Measurements from ENCODE around the gene MAGED2.

Gene MAGED2

DNA sequence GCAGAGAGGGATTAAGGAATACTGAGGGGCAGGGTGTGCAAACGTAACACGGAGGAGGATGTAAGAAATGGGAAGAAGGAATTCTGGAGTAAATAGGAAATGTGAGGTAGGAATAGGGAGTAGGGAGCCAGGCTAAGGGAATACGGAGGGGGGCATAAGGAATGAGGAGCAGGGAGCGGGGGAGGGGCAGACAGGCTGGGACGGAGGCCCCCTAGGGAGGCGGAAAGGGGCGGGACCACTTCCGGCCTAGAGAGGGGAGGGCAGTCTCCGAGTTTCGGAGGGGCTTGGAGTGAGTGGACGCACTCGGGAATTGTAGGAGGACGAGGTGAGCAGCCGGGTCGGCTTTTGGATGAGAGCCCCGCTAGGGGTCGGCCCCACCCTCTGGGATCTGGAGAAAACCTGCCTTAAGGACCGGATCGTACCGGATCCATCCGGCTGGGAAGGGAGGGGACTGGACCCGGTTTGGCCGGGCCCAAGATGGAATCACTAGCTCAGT, 612 bp downstream of the MAGED2 start:
- Mint-ChIP-seq H3K27ac (peak overlapping the region; percentile 85), H3K27me3 (ENCODE audit: low read depth) (peaks cover 22% of the 10 kb centered on the region), H3K36me3 (ENCODE audit: low read depth) (peaks cover 10% of the 10 kb centered on the region), H3K9me3 (no peaks in the 10 kb centered on the region), H3K4me1 (ENCODE audit: low read depth) (peaks cover 13% of the 10 kb centered on the region), H3K4me3 (peak overlapping the region; percentile 93)
- no peak for DNase-seq (ENCODE audit: low spot score)

DNA sequence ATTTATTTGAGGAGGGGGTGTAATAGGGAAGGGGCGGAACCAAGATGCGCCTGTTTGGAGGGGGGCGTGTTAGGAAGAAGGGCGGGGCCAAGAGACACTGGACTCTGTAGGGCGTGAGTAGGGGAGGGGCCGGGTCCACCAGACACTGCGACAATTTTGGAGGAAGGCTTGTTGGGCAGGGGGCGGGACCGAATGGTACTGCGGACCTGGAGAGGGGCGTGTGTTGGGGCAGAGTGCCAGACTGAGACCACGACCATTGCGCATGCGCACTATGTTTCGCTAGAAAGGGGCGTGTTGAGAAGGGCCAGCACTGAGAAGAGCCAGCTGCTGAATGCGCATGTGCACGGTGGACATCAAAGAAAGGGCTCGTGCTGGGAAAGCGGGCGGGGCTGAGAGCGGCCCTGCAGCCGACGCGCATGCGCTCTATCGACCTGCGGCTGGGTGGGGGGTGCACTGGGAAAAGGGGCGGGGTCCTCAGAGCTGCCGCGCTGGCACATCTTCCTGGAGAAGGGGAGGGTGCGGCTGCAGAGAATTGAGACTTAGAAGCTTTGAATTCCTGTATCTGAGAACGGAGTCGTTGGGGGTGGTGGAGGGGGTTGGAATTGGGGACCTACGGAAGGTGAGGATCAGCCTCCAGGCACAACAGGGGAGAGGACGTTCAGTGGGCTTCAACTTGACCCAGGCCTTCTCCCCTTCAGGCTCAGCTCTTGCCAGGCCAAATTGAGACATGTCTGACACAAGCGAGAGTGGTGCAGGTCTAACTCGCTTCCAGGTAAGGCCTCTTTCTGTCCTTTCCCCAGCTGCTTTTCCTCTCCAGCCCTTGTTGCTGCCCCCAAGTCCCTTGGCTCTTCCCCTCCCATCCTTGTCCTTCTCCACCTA, 1.3 kb downstream of the MAGED2 start:
- Mint-ChIP-seq H3K36me3 (ENCODE audit: low read depth) (peaks cover 16% of the 10 kb centered on the region), H3K4me1 (ENCODE audit: low read depth) (peaks cover 13% of the 10 kb centered on the region), H3K27me3 (ENCODE audit: low read depth) (peaks cover 22% of the 10 kb centered on the region), H3K9me3 (no peaks in the 10 kb centered on the region), H3K27ac (peak overlapping the region; percentile 85), H3K4me3 (peak overlapping the region; percentile 93)
- DNase-seq (ENCODE audit: low spot score) = peak; percentile 90

DNA sequence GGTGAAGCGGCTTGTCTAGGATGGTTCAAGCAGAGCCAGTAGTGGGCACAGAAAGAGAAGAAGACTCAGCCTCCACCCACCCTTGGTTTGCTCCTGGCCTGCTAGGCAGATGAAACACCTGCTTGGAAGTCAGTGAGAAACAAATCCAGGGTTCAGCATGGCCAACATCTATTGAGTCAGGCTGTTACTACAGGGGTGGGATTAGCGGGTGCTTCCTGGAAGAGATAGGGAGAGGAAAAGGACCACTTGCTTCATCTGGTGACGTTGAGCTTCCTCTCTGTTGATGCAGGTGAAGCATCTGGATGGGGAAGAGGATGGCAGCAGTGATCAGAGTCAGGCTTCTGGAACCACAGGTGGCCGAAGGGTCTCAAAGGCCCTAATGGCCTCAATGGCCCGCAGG, 3.0 kb downstream of the MAGED2 start:
- H3K4me3 Mint-ChIP-seq = no peak overlapping the region

DNA sequence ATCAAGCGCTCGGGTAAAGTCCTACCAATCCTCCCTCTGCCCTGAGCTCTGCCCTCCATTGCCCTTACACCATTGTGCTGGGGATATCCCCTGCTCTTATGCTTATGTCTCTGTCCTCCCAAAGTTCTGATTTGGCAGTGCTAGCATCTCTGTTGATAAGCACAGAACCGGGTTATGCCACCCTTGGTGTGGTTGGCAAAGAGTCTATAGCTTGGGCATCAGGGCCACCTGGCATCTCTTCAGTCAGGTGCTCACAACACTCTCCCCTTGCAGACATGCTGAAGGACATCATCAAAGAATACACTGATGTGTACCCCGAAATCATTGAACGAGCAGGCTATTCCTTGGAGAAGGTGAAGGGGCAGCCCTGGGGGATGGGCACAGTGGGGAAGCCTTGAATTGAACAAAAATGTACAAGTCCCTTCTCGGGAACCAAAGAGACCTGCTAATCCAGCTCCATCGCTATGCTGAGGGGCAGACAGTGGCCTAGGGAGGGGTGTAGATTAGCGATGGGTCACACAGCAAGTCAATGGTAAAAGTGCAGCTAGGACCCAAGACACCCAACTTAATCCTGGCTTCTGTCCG, 3.8 kb downstream of the MAGED2 start:
- peaks cover 30% of the 10 kb centered on the region for H3K36me3 Mint-ChIP-seq (ENCODE audit: low read depth)
- peaks cover 13% of the 10 kb centered on the region for H3K4me1 Mint-ChIP-seq (ENCODE audit: low read depth)
- H3K4me3 Mint-ChIP-seq = peak overlapping the region; percentile 24
- peaks cover 10% of the 10 kb centered on the region for H3K27me3 Mint-ChIP-seq (ENCODE audit: low read depth)
- H3K9me3 Mint-ChIP-seq = no peaks in the 10 kb centered on the region
- H3K27ac Mint-ChIP-seq = no peak overlapping the region
- no peak for DNase-seq (ENCODE audit: low spot score)

More for the DNA sequence above, 3.0 kb downstream of the MAGED2 start:
- H3K27ac Mint-ChIP-seq = no peak overlapping the region
- peaks cover 21% of the 10 kb centered on the region for H3K36me3 Mint-ChIP-seq (ENCODE audit: low read depth)
- no peak for DNase-seq (ENCODE audit: low spot score)
- H3K4me1 Mint-ChIP-seq (ENCODE audit: low read depth) = peaks cover 13% of the 10 kb centered on the region
- H3K9me3 Mint-ChIP-seq = no peaks in the 10 kb centered on the region
- H3K27me3 Mint-ChIP-seq (ENCODE audit: low read depth) = peaks cover 16% of the 10 kb centered on the region

DNA sequence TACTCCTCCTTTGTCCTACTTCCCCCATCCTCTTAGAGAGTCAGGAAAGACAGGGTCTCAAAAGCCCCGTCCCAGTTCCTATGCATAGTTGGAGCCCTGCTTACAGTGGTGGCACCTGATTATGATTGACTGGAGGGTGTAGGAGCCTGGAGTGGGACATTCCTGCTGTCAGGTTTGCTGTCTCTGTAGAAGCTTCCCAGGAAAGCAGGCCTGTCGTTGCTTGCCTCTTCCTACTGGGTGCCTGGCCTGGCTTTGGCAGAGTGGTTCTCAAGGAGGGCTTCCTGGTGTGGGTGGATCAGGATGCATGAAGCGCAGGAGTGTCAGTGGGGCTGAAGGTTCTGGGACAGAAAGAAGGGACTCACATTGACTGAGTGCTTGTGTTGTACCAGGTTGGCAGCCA, 4.8 kb downstream of the MAGED2 start:
- no peak for DNase-seq (ENCODE audit: low spot score)
- Mint-ChIP-seq H3K27me3 (ENCODE audit: low read depth) (peaks cover 5% of the 10 kb centered on the region), H3K27ac (no peak overlapping the region), H3K9me3 (no peaks in the 10 kb centered on the region), H3K36me3 (ENCODE audit: low read depth) (peaks cover 31% of the 10 kb centered on the region), H3K4me1 (ENCODE audit: low read depth) (peaks cover 13% of the 10 kb centered on the region), H3K4me3 (no peak overlapping the region)

DNA sequence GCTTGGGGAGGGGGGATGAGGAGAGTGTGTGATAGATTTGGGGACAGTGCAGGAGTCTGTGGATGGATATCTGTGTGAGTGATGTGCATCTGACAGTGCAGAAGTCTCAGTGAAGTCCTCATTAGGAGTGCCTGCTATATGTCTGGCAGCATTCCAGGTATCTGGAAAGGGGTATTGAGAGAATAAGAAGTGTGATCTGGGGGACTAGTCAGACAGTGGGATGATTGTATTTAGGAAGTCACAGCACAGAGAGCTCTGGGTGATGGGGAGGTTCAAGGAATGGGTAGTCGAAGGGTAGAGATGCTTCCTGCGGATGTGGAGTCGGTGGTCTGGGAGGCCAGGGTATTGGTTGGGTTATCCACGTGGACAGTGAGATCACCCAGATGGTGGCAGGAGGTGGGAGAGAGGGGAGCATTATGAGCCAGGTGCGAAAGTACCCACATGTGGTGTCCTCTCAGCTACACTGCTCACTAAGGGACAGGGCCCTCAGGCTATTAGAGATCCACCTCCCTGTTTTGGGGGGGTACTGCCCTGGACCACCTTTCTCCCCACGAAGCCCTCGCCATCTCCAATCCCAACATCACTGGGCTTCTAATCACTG, 9.8 kb downstream of the MAGED2 start:
- DNase-seq (ENCODE audit: low spot score) = no peak
- Mint-ChIP-seq H3K9me3 (no peaks in the 10 kb centered on the region), H3K27me3 (ENCODE audit: low read depth) (no peaks in the 10 kb centered on the region), H3K4me3 (no peak overlapping the region), H3K36me3 (ENCODE audit: low read depth) (peaks cover 21% of the 10 kb centered on the region), H3K27ac (no peak overlapping the region), H3K4me1 (ENCODE audit: low read depth) (no peaks in the 10 kb centered on the region)

DNA sequence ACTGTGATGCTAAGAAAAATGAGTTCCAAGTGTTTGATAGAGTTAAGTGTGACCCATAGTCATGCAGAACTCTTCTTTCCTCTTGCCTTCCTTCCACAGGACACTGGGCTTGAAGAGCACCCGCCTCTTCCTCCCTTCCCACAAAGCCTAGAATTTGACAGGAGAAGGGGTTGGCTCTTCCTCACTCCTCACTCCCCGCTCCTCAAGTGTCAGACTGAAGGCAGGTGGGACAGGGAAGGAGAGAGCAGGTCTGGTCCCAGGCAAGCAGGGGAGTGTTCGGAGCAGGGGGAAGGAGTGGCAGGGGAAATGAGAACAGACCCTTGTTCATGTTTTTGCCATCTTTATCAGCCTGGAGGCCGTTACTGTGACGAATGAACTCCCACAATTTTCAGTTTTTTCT, 10.7 kb downstream of the MAGED2 start:
- DNase-seq (ENCODE audit: low spot score) = no peak
- no peak overlapping the region for H3K27ac Mint-ChIP-seq

DNA sequence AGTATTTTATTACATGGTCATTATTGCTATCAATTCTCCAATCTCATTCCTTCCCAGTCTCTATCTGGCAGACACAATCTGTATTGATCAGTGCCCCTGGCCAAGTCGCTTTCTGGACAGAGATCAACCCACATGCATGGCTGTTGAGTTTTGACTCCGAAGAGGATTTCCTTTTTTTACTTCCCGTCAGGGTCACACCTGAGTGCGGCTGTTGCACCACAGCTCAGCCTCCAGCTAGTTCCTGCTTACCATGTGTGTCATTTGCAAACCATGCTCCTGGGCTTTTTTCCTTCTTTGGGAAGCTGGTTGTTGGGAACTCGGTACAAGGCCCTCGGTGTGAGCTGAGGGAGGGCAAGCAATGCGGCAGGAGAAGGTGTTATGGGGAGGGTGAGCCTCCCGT, 11.7 kb downstream of the MAGED2 start:
- Mint-ChIP-seq H3K36me3 (ENCODE audit: low read depth) (peaks cover 11% of the 10 kb centered on the region), H3K9me3 (no peaks in the 10 kb centered on the region), H3K4me3 (no peak overlapping the region), H3K27ac (no peak overlapping the region), H3K4me1 (ENCODE audit: low read depth) (no peaks in the 10 kb centered on the region), H3K27me3 (ENCODE audit: low read depth) (no peaks in the 10 kb centered on the region)
- no peak for DNase-seq (ENCODE audit: low spot score)

More for the DNA sequence above, 10.7 kb downstream of the MAGED2 start:
- H3K4me1 Mint-ChIP-seq (ENCODE audit: low read depth) = no peaks in the 10 kb centered on the region
- peaks cover 21% of the 10 kb centered on the region for H3K36me3 Mint-ChIP-seq (ENCODE audit: low read depth)
- no peak overlapping the region for H3K4me3 Mint-ChIP-seq
- H3K27me3 Mint-ChIP-seq (ENCODE audit: low read depth) = no peaks in the 10 kb centered on the region
- H3K9me3 Mint-ChIP-seq = no peaks in the 10 kb centered on the region

DNA sequence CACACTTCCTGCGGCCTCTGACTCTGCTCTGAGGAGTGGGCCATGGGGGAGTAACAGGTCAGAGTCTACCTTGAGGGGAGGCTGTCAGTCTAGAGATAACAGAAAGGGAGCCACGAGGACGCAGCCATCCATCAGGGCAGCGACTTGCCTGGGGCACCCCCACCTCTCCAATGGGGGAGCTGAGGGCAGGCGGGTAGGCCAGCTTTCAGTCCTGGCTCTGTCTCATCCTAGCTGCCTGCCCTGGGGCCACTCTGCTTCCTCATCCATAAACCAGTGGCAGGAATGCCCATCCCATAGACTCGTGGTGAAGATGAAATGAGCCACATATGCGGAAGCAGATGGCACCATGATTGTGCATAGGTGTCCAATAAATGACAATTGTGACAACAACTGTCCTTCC, 13.2 kb downstream of the MAGED2 start:
- H3K4me1 Mint-ChIP-seq (ENCODE audit: low read depth) = no peaks in the 10 kb centered on the region
- H3K27me3 Mint-ChIP-seq (ENCODE audit: low read depth) = no peaks in the 10 kb centered on the region
- no peak overlapping the region for H3K4me3 Mint-ChIP-seq
- H3K36me3 Mint-ChIP-seq (ENCODE audit: low read depth) = peaks cover 8% of the 10 kb centered on the region
- no peak for DNase-seq (ENCODE audit: low spot score)
- no peaks in the 10 kb centered on the region for H3K9me3 Mint-ChIP-seq
- no peak overlapping the region for H3K27ac Mint-ChIP-seq

DNA sequence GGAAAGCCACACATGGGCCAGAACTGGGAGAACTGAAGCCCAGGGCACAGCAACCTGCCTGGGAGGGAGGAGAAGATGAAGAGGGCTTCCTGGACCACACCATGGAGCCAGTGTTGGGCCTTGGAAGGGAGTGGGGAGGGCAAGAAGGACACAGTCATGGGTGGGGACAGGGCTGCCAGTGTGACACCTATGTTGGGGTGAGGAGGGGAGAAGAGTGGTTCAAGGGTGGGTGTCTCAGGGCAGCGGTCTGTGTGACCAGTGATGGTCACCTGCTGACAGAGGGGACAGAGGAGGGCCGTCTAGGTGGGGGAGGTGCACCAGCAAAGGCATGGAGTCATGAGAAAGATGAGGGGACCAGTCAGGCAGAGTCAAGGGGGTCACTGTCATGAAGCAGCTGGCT, 13.8 kb downstream of the MAGED2 start:
- Mint-ChIP-seq H3K4me1 (ENCODE audit: low read depth) (no peaks in the 10 kb centered on the region), H3K9me3 (no peaks in the 10 kb centered on the region), H3K27ac (no peak overlapping the region), H3K4me3 (no peak overlapping the region), H3K36me3 (ENCODE audit: low read depth) (peaks cover 2% of the 10 kb centered on the region), H3K27me3 (ENCODE audit: low read depth) (no peaks in the 10 kb centered on the region)
- DNase-seq (ENCODE audit: low spot score) = no peak

DNA sequence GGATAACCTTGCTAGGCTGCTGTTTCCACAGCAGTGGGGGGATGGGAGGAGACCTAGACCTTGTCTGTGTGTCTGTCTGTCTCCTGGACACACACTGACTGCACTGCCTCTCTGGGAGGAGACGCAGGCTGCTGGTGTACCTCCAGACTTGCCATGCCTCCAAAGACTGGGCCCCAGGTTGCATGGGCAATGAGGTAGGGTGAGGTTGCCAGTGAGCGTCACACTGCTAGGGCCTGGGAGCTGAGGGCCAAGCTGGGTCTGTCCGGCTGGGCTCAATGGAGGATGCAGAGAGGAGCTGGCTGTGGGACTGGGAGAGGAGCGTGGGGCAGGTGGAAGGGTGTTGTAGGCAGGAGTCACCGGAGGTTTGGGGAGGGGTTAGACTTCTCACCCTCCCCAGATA, 16.6 kb downstream of the MAGED2 start:
- Mint-ChIP-seq H3K27me3 (ENCODE audit: low read depth) (no peaks in the 10 kb centered on the region), H3K9me3 (no peaks in the 10 kb centered on the region), H3K4me1 (ENCODE audit: low read depth) (no peaks in the 10 kb centered on the region), H3K4me3 (no peak overlapping the region), H3K36me3 (ENCODE audit: low read depth) (no peaks in the 10 kb centered on the region), H3K27ac (no peak overlapping the region)
- no peak for DNase-seq (ENCODE audit: low spot score)

DNA sequence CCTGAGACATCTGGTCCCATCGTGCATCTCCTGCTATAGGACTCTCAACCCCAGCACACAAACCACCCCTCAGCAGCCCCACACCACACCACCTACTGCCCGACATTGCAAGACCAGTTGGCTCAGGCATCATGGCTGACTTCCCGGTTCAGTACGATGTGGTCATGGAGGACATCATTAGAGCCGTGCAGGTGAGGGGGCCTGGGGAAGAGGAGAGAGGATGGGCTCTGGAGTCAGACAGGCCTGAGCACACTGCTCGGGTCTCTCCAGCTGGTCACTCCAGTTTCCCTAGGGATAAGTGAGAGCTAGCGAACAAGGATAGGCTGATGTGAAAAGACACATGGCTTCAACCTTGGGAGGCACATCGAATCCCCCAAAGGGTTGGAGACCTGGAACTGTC, 17.2 kb downstream of the MAGED2 start:
- H3K9me3 Mint-ChIP-seq = no peaks in the 10 kb centered on the region
- H3K36me3 Mint-ChIP-seq (ENCODE audit: low read depth) = no peaks in the 10 kb centered on the region
- DNase-seq (ENCODE audit: low spot score) = no peak
- no peaks in the 10 kb centered on the region for H3K27me3 Mint-ChIP-seq (ENCODE audit: low read depth)
- H3K27ac Mint-ChIP-seq = no peak overlapping the region
- no peaks in the 10 kb centered on the region for H3K4me1 Mint-ChIP-seq (ENCODE audit: low read depth)
- H3K4me3 Mint-ChIP-seq = no peak overlapping the region

DNA sequence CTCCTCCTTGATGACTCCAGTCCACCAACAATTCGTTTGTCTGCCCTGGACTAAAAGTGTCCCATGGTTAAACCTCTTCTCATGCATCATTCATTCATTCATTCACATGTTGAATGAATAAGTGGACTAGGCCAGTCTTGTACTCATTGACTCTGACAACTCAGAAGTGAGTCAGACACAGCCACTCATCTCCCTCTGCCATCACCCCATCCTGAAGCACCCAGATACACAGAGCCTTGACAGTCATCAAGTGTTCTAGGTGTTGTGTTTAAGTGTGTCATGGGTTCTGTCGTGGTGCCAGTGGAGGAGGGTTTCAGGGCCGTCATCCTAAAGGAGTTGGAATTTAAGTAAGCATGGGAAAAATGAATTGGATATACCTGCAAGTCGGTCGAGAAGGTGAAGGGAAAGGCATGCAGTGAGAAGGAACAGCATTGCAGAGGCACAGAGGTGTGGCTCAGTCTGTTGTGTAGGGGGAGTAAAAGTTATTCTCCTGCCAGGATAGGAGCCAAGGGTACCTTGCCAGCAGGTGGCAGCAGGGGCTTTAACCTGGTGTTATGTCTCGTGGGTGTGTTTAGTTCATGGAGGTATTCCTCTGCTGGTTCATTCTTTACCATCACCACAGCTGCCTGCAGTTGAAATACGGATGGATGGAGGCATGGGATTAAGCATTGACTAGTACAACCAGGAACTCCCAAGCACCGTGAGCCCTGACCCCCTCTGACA, 18.3 kb downstream of the MAGED2 start:
- Mint-ChIP-seq H3K36me3 (ENCODE audit: low read depth) (no peaks in the 10 kb centered on the region), H3K4me1 (ENCODE audit: low read depth) (no peaks in the 10 kb centered on the region), H3K4me3 (no peak overlapping the region), H3K9me3 (no peaks in the 10 kb centered on the region), H3K27ac (no peak overlapping the region), H3K27me3 (ENCODE audit: low read depth) (no peaks in the 10 kb centered on the region)
- DNase-seq (ENCODE audit: low spot score) = no peak

DNA sequence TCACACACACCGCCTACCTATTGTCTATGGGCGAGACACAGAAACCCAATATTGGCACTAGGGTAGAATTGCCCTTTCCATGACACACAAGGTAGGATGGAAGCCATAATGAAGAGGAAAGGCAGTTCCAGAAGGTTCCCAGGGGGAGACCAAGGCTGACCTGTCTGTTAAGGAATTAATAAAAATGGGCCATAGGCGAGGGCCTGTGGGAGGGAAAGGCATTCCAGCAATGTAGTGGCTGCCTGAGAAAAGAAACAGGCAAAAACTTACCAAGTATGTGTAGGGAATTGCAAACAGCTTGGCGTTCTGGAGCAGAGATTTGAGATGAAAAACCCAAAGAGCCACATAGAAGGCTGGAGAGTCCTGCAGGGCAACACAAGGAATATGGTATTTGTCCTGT, 19.1 kb downstream of the MAGED2 start:
- Mint-ChIP-seq H3K36me3 (ENCODE audit: low read depth) (no peaks in the 10 kb centered on the region), H3K27ac (no peak overlapping the region), H3K27me3 (ENCODE audit: low read depth) (peaks cover 4% of the 10 kb centered on the region), H3K4me1 (ENCODE audit: low read depth) (no peaks in the 10 kb centered on the region), H3K9me3 (no peaks in the 10 kb centered on the region), H3K4me3 (no peak overlapping the region)
- no peak for DNase-seq (ENCODE audit: low spot score)
